Kidney epithelial cell (primary cell): ENCODE data around the gene PASK. TPM values are rescaled to one million over a fixed set of nuclear protein-coding genes. Genes with fewer than 3 reads are reported as not detected.
"Not testable (repeated sequence)": the region's sequence is repeated elsewhere in the genome, so short reads cannot be mapped to it uniquely, and the experiment has no call there.

ENCODE experiments used
- DNase-seq: peaks from one replicate; pipeline ENCODE4 v3.0.0-alpha.2; 2010; ENCODE audit warnings: low read depth
- H3K27me3 ChIP-seq: 2 replicates; pipeline ENCODE4 v1.6.0; 2011; ENCODE audit warnings: low read length; ENCODE audit not compliant: control insufficient read depth, insufficient read depth
- H3K36me3 ChIP-seq: 2 replicates; pipeline ENCODE4 v1.5.1; 2011; ENCODE audit warnings: low read length; ENCODE audit not compliant: control insufficient read depth, insufficient read depth
- H3K4me3 ChIP-seq: 2 replicates; pipeline ENCODE4 v1.5.1; 2011; ENCODE audit warnings: low read depth, mild to moderate bottlenecking, control low read depth, low read length
- CTCF ChIP-seq: IDR thresholded peaks from 2 replicates; pipeline ENCODE4 v1.5.1; 2011; ENCODE audit warnings: mild to moderate bottlenecking, moderate library complexity, low read length, control low read depth, inconsistent platforms; ENCODE audit not compliant: insufficient read depth, poor library complexity, severe bottlenecking
- total RNA-seq: library from RNA; depleted of rRNA; stranded (reverse); fragments of >200 nt; gene quantifications from 2 replicates; pipeline ENCODE4 v1.2.3, GENCODE V29; 2015

PASK gene
- total RNA-seq, 1 donor from 2014 or later, result 8.3 TPM

- no peak for DNase-seq
- TF ChIP-seq CTCF, result no peak
- Histone ChIP-seq H3K36me3 (no peaks in the 10 kb centered on the region), H3K4me3 (no peak overlapping the region), H3K27me3 (no peaks in the 10 kb centered on the region)
Observed at GRCh38 chr2:241099246-241099645, 50.0 kb downstream of the PASK start.

GRCh38 chr2:241096979-241097378 is 52.3 kb downstream of the PASK start:
- DNase-seq, result no peak
- TF ChIP-seq CTCF, result no peak
- H3K4me3 ChIP-seq, result no peak overlapping the region
- H3K27me3 ChIP-seq, result no peaks in the 10 kb centered on the region
- H3K36me3 ChIP-seq, result no peaks in the 10 kb centered on the region

GRCh38 chr2:241095594-241096290 is 53.5 kb downstream of the PASK start:
- no peak for DNase-seq
- no peak for TF ChIP-seq CTCF
- no peaks in the 10 kb centered on the region for H3K27me3 ChIP-seq
- no peaks in the 10 kb centered on the region for H3K36me3 ChIP-seq
- no peak overlapping the region for H3K4me3 ChIP-seq

GRCh38 chr2:241094924-241095420 is 54.3 kb downstream of the PASK start:
- DNase-seq, result no peak
- H3K27me3 ChIP-seq, result no peaks in the 10 kb centered on the region
- no peaks in the 10 kb centered on the region for H3K36me3 ChIP-seq
- H3K4me3 ChIP-seq, result no peak overlapping the region
- TF ChIP-seq CTCF, result no peak

GRCh38 chr2:241094172-241094571 is 55.1 kb downstream of the PASK start:
- no peak for DNase-seq
- no peak for TF ChIP-seq CTCF
- Histone ChIP-seq H3K4me3 (no peak overlapping the region), H3K36me3 (no peaks in the 10 kb centered on the region), H3K27me3 (no peaks in the 10 kb centered on the region)

GRCh38 chr2:241093133-241093781 is 56.0 kb downstream of the PASK start:
- H3K27me3 ChIP-seq, DNase-seq, H3K36me3 ChIP-seq, H3K4me3 ChIP-seq: not testable (repeated sequence)
